Coronary artery (tissue), 2 donors: ENCODE data around the gene CTAGE9.
A peak's percentile ranks its signal among the peaks of the same experiment; 100 is the strongest.

Experiments
- DNase-seq: peaks from one replicate; pipeline ENCODE4 v3.0.0-alpha.2; 2017; ENCODE audit warnings: low spot score
- H3K27ac ChIP-seq, 2 donors: fragments of 200-600 bp; sonication (generic); one replicate each; pipeline ENCODE4 v1.5.1; 2016 to 2019
- H3K4me3 ChIP-seq: fragments of 200-600 bp; sonication (generic); 2 replicates; pipeline ENCODE4 v1.5.1; 2016; ENCODE audit warnings: mild to moderate bottlenecking, moderate library complexity
- CTCF ChIP-seq: fragments of 200-600 bp; sonication (generic); IDR thresholded peaks from one replicate; pipeline ENCODE4 v1.5.1; 2019; ENCODE audit warnings: antibody characterized with exemption

Gene CTAGE9

GRCh38 chr6:131694832-131695426 lies 15.9 kb downstream of the CTAGE9 start:
- DNase-seq: no peak
- peak; percentile 80 for TF ChIP-seq CTCF
- H3K4me3 ChIP-seq: no peak overlapping the region
- H3K27ac ChIP-seq: no peak overlapping the region

GRCh38 chr6:131693384-131693783 lies 17.4 kb downstream of the CTAGE9 start:
- no peak for DNase-seq
- Histone ChIP-seq H3K27ac (no peak overlapping the region), H3K4me3 (no peak overlapping the region)
- TF ChIP-seq CTCF: no peak

- no peak overlapping the region for H3K27ac ChIP-seq
- DNase-seq: no peak
- H3K4me3 ChIP-seq: no peak overlapping the region
- no peak for TF ChIP-seq CTCF
Observed at GRCh38 chr6:131692589-131692988, 18.2 kb downstream of the CTAGE9 start.

GRCh38 chr6:131692031-131692430 lies 18.8 kb downstream of the CTAGE9 start:
- TF ChIP-seq CTCF: no peak
- Histone ChIP-seq H3K4me3 (no peak overlapping the region), H3K27ac (no peak overlapping the region)
- no peak for DNase-seq

DNA sequence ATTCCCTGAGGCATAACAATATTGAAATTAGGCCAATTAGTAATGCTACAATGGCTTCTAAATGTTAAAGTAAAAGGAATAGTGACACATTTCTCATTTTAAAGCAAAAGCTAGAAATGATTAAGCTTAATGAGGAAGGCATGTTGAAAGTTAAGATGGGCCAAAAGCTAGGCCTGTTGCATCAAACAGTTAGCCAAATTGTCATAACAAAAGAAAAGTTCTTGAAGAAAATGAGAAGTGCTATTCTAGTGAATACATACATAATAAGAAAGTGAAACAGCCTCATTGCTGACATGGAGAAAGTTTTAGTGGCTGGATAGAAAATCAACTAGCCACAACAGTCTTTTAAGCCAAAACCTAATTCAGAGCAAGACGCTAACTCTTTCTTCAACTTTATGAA lies 22.5 kb downstream of the CTAGE9 start:
- H3K27ac ChIP-seq: no peak overlapping the region
- DNase-seq: no peak
- no peak for TF ChIP-seq CTCF
- no peak overlapping the region for H3K4me3 ChIP-seq

- DNase-seq: no peak
Observed at GRCh38 chr6:131687022-131687421, 23.8 kb downstream of the CTAGE9 start.

More at GRCh38 chr6:131687022-131687421, 23.8 kb downstream of the CTAGE9 start:
- H3K27ac ChIP-seq: no peak overlapping the region
- TF ChIP-seq CTCF: no peak
- H3K4me3 ChIP-seq: no peak overlapping the region
